ENCODE data around the gene MAML3.

- TF ChIP-seq, protein P1, sequence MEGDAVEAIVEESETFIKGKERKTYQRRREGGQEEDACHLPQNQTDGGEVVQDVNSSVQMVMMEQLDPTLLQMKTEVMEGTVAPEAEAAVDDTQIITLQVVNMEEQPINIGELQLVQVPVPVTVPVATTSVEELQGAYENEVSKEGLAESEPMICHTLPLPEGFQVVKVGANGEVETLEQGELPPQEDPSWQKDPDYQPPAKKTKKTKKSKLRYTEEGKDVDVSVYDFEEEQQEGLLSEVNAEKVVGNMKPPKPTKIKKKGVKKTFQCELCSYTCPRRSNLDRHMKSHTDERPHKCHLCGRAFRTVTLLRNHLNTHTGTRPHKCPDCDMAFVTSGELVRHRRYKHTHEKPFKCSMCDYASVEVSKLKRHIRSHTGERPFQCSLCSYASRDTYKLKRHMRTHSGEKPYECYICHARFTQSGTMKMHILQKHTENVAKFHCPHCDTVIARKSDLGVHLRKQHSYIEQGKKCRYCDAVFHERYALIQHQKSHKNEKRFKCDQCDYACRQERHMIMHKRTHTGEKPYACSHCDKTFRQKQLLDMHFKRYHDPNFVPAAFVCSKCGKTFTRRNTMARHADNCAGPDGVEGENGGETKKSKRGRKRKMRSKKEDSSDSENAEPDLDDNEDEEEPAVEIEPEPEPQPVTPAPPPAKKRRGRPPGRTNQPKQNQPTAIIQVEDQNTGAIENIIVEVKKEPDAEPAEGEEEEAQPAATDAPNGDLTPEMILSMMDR (IDR thresholded peaks at IDR 0.05): no peak
- TF ChIP-seq POLR2A (IDR thresholded peaks at IDR 0.05): no peak
Measured at GRCh38 chr4:139676365-139676764, 477.6 kb downstream of the MAML3 start.

All from uterus (tissue), 2 donors.